Measurements from ENCODE around the gene DISP2.

Gene DISP2

GRCh38 chr15:40344217-40344616 lies 13.8 kb upstream of the DISP2 start:
- DNase-seq (ENCODE audit: low read depth in 2 of 2), result no peak

GRCh38 chr15:40344631-40345120 lies 13.3 kb upstream of the DISP2 start:
- DNase-seq (ENCODE audit: low read depth in 2 of 2), result peak; percentile 45 to 52

GRCh38 chr15:40345225-40345866 lies 12.7 kb upstream of the DISP2 start:
- DNase-seq (ENCODE audit: low read depth in 2 of 2), result no peak

GRCh38 chr15:40345867-40346578 lies 12.0 kb upstream of the DISP2 start:
- DNase-seq (ENCODE audit: low read depth in 2 of 2), result no peak

- no peak for DNase-seq (ENCODE audit: low read depth in 2 of 2)
These were observed 11.2 kb upstream of the DISP2 start for GRCh38 chr15:40346579-40347558.

- no peak for DNase-seq (ENCODE audit: low read depth in 2 of 2)
These were observed 10.2 kb upstream of the DISP2 start for GRCh38 chr15:40347559-40348473.

- DNase-seq (ENCODE audit: low read depth in 2 of 2), result no peak
These were observed 9.5 kb upstream of the DISP2 start for GRCh38 chr15:40348474-40348870.

- no peak for DNase-seq (ENCODE audit: low read depth in 2 of 2)
These were observed 8.9 kb upstream of the DISP2 start for GRCh38 chr15:40349163-40349562.

GRCh38 chr15:40352281-40352901 lies 5.6 kb upstream of the DISP2 start:
- DNase-seq (ENCODE audit: low read depth in 2 of 2), result no peak

GRCh38 chr15:40353697-40354096 lies 4.3 kb upstream of the DISP2 start:
- DNase-seq (ENCODE audit: low read depth in 2 of 2), result no peak

GRCh38 chr15:40354408-40355171 lies 3.4 kb upstream of the DISP2 start:
- no peak for DNase-seq (ENCODE audit: low read depth in 2 of 2)

- DNase-seq (ENCODE audit: low read depth in 2 of 2), result no peak
These were observed 1.9 kb upstream of the DISP2 start for GRCh38 chr15:40355976-40356585.

- no peak for DNase-seq (ENCODE audit: low read depth in 2 of 2)
These were observed 773 bp upstream of the DISP2 start for GRCh38 chr15:40357246-40357645.

GRCh38 chr15:40358471-40359353 lies 693 bp downstream of the DISP2 start:
- DNase-seq (ENCODE audit: low read depth in 2 of 2), result no peak

GRCh38 chr15:40360015-40360414 lies 2.0 kb downstream of the DISP2 start:
- DNase-seq (ENCODE audit: low read depth in 2 of 2), result no peak

GRCh38 chr15:40361640-40362039 lies 3.6 kb downstream of the DISP2 start:
- no peak for DNase-seq (ENCODE audit: low read depth in 2 of 2)

GRCh38 chr15:40363611-40364010 lies 5.6 kb downstream of the DISP2 start:
- no peak for DNase-seq (ENCODE audit: low read depth in 2 of 2)

- no peak for DNase-seq (ENCODE audit: low read depth in 2 of 2)
These were observed 6.2 kb downstream of the DISP2 start for GRCh38 chr15:40364251-40364650.

Data from stimulated activated CD8-positive, alpha-beta memory T cell treated with anti-CD3 and anti-CD28 coated beads, Interleukin-15, amount 100 ng/mL, for 48 hours (primary cell).